Measurements from ENCODE around the gene SHC4.

- TF ChIP-seq CTCF (IDR thresholded peaks at IDR 0.05) (no peak), POLR2A (IDR thresholded peaks at IDR 0.05; ENCODE audit: low read depth) (no peak), POLR2AphosphoS5 (IDR thresholded peaks at IDR 0.05) (no peak)
Observed at GRCh38 chr15:48989170-48989569, 25.5 kb upstream of the SHC4 start.

Measured in esophagus muscularis mucosa (tissue), 3 donors.